KOPT-K1 (cell line): ENCODE measurements around the gene HM13.
A peak's percentile ranks its signal among the peaks of the same experiment; 100 is the strongest.
"Not testable (repeated sequence)": the region's sequence is repeated elsewhere in the genome, so short reads cannot be mapped to it uniquely, and the experiment has no call there.

Experiments
- H3K27ac ChIP-seq: fragments of 200-600 bp; sonication (generic); 2 replicates; pipeline ENCODE4 v1.5.1; 2016; ENCODE audit warnings: antibody characterized with exemption, mild to moderate bottlenecking, low read depth, low read length; ENCODE audit not compliant: poor library complexity, severe bottlenecking
- H3K36me3 ChIP-seq: fragments of 200-600 bp; sonication (generic); 2 replicates; pipeline ENCODE4 v1.5.1; 2017; ENCODE audit warnings: antibody characterized with exemption, mild to moderate bottlenecking, low read length, moderate library complexity; ENCODE audit not compliant: insufficient read depth
- H3K9me3 ChIP-seq: fragments of 200-600 bp; sonication (generic); 2 replicates; pipeline ENCODE4 v1.5.1; 2017; ENCODE audit warnings: antibody characterized with exemption, low read length, mild to moderate bottlenecking; ENCODE audit not compliant: insufficient read depth, poor library complexity, severe bottlenecking

Gene HM13

DNA sequence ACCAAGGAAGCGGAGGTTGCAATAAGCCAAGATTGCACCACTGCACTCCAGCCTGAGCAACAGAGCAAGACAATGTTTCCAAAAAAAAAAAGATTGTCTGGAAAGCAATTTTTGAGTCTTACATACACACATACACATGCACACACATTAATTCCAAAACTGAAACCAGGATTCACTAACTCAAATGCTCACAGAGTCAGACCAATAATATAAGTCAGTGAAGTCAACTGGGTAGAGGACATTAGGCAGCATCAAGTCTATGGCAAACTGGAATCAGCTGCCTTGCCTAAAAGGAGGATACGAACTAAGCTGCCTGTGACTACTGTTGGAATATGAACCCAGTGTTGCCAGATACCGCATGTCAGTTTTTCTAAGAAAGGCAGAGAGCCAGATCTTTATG lies 23.5 kb upstream of the HM13 start:
- no peaks in the 10 kb centered on the region for H3K36me3 ChIP-seq
- H3K27ac ChIP-seq, result no peak overlapping the region
- H3K9me3 ChIP-seq, result no peaks in the 10 kb centered on the region

DNA sequence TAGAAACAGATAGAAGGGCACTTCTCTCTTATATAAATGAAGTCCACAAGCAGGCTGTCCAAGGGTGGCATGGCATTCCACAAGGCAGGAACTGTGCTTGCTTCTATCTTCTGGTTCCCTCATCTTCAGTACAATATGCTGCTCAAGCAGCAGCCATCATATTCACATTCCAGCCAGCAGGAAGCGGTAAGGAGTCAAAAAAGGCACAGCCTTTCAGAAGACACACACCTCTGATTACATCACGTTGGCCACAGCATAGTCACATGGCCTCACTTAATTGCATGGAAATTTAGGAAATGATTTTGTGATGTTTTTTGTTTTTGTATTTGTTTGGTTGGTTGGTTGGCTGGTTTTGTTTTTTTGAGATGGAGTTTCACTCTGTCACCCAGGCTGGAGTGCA lies 20.1 kb upstream of the HM13 start:
- Histone ChIP-seq H3K36me3 (no peaks in the 10 kb centered on the region), H3K27ac (no peak overlapping the region), H3K9me3 (no peaks in the 10 kb centered on the region)

DNA sequence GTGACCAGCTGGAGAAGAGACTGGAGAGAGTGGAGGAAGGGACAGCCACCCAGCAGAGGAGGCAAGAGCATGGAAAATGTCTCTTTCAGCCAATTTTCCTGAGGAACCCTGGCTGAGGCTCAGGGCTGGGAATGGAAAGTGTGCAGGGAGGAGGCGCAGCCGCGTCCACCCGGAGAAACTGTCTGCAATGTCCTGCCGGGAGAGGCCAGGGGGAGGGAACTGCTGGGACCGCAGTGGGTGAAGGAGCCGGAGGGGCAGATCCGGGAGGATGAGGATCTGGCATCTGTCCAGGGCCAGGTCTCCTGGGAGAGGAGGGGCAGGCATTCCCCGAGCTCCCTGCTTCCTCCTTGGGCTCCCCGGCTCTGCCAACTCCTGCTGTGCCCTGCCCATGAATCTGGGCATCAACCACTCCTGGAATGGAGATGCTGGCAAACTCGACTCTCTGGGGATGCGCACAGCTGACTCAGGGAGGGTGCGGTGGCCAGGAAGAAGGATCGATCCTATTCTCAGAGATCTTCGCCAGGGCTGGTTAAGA lies 17.4 kb upstream of the HM13 start:
- no peaks in the 10 kb centered on the region for H3K36me3 ChIP-seq
- H3K27ac ChIP-seq, result no peak overlapping the region
- H3K9me3 ChIP-seq, result no peaks in the 10 kb centered on the region

DNA sequence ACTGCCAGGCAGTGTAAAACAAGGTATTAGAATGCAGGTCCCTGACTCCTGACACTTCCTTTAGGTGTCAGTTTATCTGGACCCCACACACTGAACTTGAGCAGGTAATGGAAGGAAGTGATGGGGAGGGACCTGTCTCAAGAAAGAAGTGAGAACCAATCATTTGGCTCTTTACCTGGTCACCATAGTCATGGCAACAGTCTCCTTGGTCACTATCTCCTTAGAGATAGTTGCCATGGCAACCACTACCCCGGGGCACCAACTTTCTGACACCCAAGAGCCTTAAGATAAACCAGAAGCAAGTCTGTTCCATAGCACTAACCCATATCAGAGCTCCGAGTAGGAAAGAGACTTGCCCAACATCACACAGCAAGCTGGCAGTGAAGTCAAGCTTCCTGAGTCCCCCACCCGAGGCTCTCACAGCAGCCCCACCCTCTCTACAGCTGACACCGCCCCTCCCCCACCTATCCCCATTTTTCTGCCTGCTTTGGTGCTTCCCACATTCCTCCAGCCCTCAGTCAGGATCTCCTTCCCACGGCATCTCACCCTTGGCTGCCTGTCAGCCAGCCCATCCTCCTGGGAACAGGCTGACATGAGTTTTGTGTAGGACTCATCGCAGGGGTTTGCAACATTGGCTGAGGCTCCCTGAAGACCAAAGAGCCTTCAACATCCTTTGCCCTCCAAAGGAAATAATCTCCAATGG lies 16.3 kb upstream of the HM13 start:
- no peak overlapping the region for H3K27ac ChIP-seq
- H3K36me3 ChIP-seq, result no peaks in the 10 kb centered on the region
- no peaks in the 10 kb centered on the region for H3K9me3 ChIP-seq

DNA sequence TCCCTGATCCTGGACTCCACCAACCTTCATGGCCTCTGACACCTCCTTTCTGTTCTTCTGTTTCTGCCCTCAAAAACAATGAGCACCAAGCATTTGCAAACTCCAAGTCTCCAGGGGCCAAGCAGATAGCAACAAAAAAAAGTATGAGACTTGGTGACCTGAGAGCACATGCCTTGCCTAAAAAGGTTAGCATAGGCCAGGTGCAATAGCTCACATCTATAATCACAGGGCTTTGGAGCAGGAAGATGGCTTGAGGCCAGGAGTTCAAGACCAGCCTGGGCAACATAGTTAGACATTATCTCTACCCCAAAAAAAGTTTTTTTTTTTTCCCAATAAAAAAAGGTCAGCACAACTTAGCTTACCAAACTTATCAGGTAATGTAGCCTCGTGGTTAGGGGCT lies 13.7 kb upstream of the HM13 start:
- H3K9me3 ChIP-seq, result no peaks in the 10 kb centered on the region
- H3K36me3 ChIP-seq, result no peaks in the 10 kb centered on the region
- H3K27ac ChIP-seq, result no peak overlapping the region

DNA sequence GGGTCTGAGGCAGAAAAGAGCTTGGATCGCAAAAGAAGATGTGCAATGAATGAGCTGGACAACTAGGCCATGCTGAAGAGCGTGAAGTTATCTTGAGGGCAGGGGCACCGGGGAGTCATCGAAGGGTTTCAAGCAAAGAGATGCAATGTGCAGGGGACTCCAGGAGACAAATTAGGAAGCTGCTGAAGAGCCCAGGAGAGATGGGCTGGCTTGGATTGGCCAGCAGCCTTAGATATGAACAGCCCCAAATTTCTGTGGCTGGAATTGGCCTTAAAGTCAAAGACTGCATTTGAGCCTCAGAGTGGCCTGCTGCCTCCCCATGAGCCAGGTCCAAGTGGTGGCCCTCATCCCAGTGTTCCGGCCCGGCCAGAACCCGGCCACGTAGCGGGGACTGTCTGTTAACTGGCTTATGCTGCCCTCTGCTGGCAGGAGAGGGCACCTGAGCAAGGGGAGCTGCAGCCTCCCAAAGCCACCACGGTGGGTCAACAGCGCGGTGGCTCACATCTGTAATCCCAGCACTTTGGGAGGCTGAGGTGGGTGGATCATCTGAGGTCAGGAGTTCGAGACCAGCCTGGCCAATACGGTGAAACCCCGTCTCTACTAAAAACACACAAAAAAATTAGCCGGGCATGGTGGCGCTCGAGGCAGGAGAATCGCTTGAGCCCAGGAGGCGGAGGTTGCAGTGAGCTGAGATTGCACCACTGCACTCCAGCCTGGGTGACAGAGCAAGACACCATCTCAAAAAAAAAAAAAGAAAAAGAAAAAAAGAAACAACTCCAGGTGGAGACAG lies 11.2 kb upstream of the HM13 start:
- not testable (repeated sequence) for H3K9me3 ChIP-seq, H3K36me3 ChIP-seq, H3K27ac ChIP-seq

DNA sequence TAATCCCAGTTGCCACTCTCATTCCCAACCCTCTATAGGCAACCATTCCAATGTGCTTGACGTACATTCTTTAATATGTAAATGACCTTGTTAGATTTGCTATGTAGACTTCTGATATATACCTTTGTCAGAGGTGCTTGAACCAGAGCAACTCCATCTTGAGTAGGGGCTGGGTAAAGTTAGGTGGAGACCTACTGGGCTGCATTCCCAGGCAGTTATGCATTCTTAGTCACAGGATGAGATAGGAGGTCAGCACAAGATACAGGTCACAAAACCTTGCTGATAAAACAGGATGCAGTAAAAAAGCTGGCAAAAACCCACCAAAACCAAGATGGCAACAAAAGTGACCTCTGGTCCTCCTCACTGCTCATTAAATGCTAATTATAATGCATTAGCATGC lies 8.3 kb upstream of the HM13 start:
- Histone ChIP-seq H3K9me3 (no peaks in the 10 kb centered on the region), H3K36me3 (no peaks in the 10 kb centered on the region), H3K27ac (no peak overlapping the region)

DNA sequence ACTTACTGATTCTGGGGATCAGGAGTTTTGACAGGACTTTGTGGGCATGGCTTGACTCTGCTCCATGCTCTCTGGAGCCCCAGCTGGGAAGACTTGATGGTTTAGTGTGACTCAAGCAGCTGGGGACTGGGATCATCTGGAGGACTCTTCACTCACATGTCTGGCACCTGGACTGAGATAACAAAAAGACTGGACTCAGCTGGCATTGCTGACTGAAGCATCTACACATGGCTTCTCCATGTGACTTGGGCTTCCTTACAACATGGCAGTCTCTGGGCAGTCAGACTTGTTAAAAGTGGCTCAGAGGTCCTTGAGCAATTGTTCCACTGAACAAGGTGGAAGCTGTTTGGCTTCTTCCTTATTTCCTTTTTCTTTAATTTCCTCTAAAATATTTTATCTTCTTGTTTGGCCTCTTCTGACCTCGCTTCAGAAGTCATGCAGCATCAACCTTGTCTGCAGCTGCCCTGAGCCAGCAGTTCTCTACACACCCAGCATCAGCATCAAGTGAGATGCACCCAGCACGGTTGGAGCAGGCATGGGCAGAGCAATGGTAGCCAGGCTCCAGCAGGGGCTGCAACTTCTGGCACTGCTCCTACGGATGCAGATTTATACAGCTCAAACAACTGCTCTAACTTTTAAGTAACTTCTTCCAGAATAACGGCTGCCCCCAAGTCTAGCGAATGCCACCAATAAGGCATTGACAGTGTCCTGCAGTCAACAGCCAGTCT lies 5.6 kb upstream of the HM13 start:
- no peaks in the 10 kb centered on the region for H3K36me3 ChIP-seq
- H3K9me3 ChIP-seq, result no peaks in the 10 kb centered on the region
- H3K27ac ChIP-seq, result no peak overlapping the region

DNA sequence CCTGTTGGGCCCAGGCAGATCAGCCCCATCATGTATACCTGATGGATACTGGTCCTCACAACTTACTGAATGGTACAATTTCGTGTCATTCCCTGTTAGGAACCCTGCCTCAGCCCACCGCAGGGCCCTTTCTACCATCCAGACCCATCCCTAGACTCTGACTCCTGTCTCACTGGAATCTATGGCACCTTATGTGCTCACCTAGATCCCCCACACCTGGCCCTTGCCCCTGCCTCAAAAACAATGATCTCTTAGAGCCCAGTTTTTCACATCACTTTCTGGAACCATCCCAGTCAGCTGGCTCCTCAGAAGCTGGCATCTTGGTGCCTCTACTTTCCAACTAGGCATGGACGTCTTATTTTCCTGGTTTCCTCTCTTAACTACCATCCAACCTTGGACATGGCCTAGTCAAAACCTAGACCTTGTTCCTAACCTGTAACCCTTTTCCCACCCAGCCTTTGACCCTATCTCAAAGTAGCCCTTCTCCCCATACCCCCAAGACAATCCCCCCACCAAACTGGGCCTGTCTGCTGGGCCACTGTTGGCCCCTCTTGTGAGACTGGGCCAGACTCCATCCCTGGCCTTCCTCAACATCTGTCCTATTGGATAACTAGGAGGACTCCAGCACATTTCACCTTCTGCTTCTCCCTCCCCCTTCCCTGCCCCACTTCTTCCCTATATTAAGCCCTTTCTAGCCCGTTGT lies 981 bp downstream of the HM13 start:
- peak overlapping the region; percentile 80 for H3K27ac ChIP-seq
- H3K36me3 ChIP-seq, result peaks cover 34% of the 10 kb centered on the region
- no peaks in the 10 kb centered on the region for H3K9me3 ChIP-seq

DNA sequence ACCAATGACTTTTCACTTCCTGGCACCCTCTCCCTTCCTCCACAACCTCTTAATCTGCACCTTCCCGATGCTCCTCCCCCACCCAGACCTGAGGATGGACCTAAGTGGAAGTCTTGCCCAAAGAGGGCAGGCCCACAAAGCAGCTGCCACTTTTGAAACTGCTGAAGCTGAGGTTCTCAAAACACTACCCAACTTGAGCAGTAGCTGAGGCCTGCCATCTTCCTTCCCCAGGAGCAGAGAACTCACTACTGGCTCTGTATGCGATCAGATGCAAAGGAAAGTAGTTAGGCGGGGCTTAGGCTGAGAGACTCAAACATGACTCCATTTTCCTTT lies 1.5 kb downstream of the HM13 start:
- peaks cover 39% of the 10 kb centered on the region for H3K36me3 ChIP-seq
- no peaks in the 10 kb centered on the region for H3K9me3 ChIP-seq
- H3K27ac ChIP-seq, result peak overlapping the region; percentile 80

DNA sequence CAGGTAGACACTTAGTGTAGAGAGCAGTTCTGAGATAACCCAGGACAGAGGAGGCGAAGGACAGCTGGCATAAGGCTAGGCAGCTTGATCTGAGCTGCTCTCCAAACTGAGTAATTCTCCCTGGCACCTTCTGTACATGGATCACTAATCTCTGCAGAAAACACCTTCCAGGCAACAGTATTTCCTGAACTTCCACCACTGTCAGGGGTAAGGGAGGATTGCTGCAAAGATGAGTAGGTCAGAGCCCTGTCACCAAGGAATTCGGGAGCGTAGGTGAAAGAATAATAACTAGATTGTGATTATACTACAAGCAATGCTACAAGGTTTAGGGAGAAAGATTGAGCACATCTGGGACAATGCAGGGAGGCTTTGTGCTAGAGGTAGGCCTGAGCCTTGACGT lies 1.9 kb downstream of the HM13 start:
- Histone ChIP-seq H3K27ac (peak overlapping the region; percentile 80), H3K36me3 (peaks cover 43% of the 10 kb centered on the region), H3K9me3 (no peaks in the 10 kb centered on the region)

DNA sequence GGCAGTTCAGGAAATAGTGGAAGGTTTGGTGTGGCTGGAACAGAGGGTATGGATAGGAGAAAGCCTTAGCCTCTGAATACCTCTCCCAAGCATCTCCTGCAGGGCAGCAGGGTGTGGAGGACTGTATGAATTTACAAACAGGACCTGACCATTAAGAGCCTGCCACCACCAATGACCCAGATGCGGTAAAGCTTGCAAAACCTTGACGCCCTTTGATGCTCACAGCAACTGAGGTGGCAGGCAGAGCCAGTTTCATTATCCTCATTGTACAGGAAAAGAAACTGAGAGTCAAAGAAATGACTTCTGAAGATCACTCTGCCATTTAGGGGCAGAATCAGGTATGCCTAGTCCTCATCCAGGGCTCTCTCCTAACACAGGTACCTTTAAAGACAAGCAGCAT lies 2.4 kb downstream of the HM13 start:
- H3K27ac ChIP-seq, result no peak overlapping the region
- H3K36me3 ChIP-seq, result peaks cover 48% of the 10 kb centered on the region
- H3K9me3 ChIP-seq, result no peaks in the 10 kb centered on the region

DNA sequence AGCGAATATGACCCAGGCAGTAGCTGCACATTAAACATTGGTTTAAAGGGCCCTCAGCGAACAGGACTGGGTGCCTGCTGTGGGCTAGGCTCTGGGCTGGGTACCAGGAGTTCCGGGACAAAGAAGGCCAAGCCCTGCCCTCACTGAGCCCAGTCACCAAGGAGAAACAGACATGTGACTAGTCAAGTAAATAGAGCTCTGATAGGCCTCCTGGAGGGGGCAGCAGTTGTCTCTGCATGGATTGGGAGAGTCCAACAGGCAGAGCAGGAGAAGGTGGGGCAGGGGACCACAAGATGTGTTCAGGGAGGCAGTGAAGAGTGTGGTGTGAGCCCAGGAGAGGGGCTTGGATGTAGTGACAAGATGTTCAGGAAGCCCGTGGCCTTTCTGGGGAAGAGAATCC lies 3.1 kb downstream of the HM13 start:
- H3K27ac ChIP-seq, result no peak overlapping the region
- peaks cover 54% of the 10 kb centered on the region for H3K36me3 ChIP-seq
- no peaks in the 10 kb centered on the region for H3K9me3 ChIP-seq

DNA sequence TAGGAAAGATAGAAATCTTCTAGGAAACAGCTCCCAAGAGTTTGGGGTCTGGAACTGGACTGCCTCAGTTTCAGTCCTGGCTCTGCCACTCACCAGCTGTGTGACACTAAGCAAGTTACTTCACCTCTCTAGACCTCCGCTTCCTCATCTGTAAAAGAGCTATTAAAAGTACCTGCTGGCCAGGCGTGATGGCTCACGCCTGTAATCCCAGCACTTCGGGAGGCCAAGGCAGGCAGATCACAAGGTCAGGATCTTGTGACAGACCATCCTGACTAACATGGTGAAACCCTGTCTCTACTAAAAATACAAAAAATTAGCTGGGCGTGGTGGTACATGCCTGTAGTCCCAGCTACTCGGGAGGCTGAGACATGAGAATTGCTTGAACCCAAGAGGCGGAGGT lies 7.0 kb downstream of the HM13 start:
- peaks cover 88% of the 10 kb centered on the region for H3K36me3 ChIP-seq
- H3K27ac ChIP-seq, H3K9me3 ChIP-seq: not testable (repeated sequence)

DNA sequence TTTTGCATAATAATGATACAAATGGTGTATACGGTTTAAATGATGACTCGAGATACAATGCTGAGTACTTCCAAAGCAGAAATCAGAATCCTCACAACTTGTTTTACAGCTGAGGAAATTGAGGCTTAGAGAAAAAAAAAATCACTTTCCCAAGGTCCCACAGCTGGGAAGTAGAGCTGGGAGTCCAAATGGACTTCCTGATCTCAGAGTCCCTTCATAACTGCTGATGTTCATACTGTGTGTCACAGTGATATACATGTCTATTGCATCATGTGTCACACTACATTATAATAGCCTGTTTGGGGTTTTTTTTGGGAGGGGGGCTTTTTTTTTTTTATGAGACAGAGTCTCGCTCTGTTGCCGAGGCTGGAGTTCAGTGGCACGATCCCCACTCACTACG lies 8.5 kb downstream of the HM13 start:
- no peak overlapping the region for H3K27ac ChIP-seq
- peaks cover 89% of the 10 kb centered on the region for H3K36me3 ChIP-seq
- no peaks in the 10 kb centered on the region for H3K9me3 ChIP-seq
